Measurements from ENCODE around the gene SYPL2.

GRCh38 chr1:109457819-109458218, 8.5 kb upstream of the SYPL2 start:
- TF ChIP-seq CTCF (conservative IDR thresholded peaks at IDR 0.05; ENCODE audit: low read length): no peak
- no peak for TF ChIP-seq EZH2phosphoT487 (IDR thresholded peaks at IDR 0.05; ENCODE audit: borderline replicate concordance)

Measured in Loucy (cell line).